Endothelial cell (in vitro differentiated cells): ENCODE data around the gene GZF1. TPM values are rescaled to one million over a fixed set of nuclear protein-coding genes. Genes with fewer than 3 reads are reported as not detected.

ENCODE experiments used
- DNase-seq: peaks from one replicate; pipeline ENCODE4 v3.0.0; 2021; ENCODE audit warnings: low spot score
- H3K27ac Mint-ChIP-seq: one replicate; pipeline ENCODE4 v1.8.0; 2021; ENCODE audit warnings: mixed read lengths, inconsistent platforms; ENCODE audit not compliant: unreplicated experiment
- H3K27me3 Mint-ChIP-seq: one replicate; pipeline ENCODE4 v1.8.0; 2021; ENCODE audit warnings: mild to moderate bottlenecking, moderate library complexity, mixed read lengths, inconsistent platforms; ENCODE audit not compliant: unreplicated experiment
- H3K36me3 Mint-ChIP-seq: one replicate; pipeline ENCODE4 v1.8.0; 2021; ENCODE audit warnings: mild to moderate bottlenecking, low read depth, mixed read lengths, inconsistent platforms; ENCODE audit not compliant: unreplicated experiment
- H3K4me1 Mint-ChIP-seq: one replicate; pipeline ENCODE4 v1.8.0; 2021; ENCODE audit warnings: mild to moderate bottlenecking, mixed read lengths, inconsistent platforms; ENCODE audit not compliant: unreplicated experiment
- H3K4me3 Mint-ChIP-seq: one replicate; pipeline ENCODE4 v1.8.0; 2021; ENCODE audit warnings: mild to moderate bottlenecking, mixed read lengths, inconsistent platforms; ENCODE audit not compliant: unreplicated experiment
- H3K9me3 Mint-ChIP-seq: one replicate; pipeline ENCODE4 v1.8.0; 2021; ENCODE audit warnings: mixed read lengths, inconsistent platforms; ENCODE audit not compliant: unreplicated experiment
- total RNA-seq: library from RNA; stranded (reverse); fragmentation: NEBNext Ultra II Directional; extraction: Animal tissue kit (Norgen Biotek cat#: 25700); gene quantifications from one replicate; pipeline ENCODE4 v1.2.1, GENCODE V29; 2021; ENCODE audit not compliant: unreplicated experiment
- TF ChIP-seq, protein P1 (sequence below): fragments of 200-600 bp; sonication (generic); IDR thresholded peaks from one replicate; pipeline ENCODE4 v1.5.0; 2021; ENCODE audit warnings: antibody characterized with exemption; ENCODE audit not compliant: unreplicated experiment

Gene GZF1
- total RNA-seq, 1 donor from 2014 or later = 9.6 TPM

DNA sequence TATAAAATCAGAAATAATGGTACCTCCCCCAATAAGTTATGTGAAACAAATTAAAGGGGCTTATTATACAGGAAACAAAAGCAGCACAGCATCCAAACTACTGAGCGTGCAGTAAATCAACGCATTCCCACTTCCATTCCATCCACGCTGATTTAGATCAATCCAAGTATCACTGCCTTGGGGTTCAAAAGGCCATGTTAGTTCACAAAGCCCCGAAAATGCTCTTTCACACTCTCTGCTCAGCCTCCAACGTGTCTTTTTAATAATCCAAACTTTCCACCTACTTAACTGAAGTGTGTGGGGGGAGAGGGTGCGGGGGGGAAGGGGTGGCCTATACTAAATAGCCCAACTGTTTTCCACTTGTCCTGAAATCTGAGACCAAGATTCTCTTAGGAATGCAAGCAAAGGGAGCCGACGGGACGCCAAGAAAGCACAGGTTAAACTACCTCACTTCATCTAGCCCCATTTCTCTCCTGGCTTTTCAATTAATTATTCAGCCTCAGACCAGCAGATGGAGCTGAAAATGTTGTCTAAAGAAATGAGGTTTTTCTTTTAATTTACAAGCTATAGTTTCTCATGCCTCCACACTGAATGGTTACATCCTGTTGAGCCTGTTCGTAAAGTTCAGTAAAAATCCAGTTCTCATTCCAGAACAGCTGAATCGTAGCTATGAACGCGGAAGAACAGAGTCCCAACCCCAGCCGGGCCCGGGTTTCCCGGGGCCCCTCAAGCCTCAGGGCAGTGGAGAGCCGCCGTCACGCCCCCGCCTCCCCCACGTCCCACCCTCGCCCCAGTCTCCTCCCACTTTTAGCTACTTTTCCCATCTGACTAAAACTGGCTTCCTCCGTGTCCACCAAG lies 12.4 kb upstream of the GZF1 start:
- TF ChIP-seq, protein P1, sequence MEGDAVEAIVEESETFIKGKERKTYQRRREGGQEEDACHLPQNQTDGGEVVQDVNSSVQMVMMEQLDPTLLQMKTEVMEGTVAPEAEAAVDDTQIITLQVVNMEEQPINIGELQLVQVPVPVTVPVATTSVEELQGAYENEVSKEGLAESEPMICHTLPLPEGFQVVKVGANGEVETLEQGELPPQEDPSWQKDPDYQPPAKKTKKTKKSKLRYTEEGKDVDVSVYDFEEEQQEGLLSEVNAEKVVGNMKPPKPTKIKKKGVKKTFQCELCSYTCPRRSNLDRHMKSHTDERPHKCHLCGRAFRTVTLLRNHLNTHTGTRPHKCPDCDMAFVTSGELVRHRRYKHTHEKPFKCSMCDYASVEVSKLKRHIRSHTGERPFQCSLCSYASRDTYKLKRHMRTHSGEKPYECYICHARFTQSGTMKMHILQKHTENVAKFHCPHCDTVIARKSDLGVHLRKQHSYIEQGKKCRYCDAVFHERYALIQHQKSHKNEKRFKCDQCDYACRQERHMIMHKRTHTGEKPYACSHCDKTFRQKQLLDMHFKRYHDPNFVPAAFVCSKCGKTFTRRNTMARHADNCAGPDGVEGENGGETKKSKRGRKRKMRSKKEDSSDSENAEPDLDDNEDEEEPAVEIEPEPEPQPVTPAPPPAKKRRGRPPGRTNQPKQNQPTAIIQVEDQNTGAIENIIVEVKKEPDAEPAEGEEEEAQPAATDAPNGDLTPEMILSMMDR = peak; percentile 21
- Mint-ChIP-seq H3K27me3 (peaks cover 2% of the 10 kb centered on the region), H3K9me3 (no peaks in the 10 kb centered on the region), H3K4me3 (peak overlapping the region; percentile 95), H3K36me3 (peaks cover 5% of the 10 kb centered on the region), H3K4me1 (peaks cover 20% of the 10 kb centered on the region), H3K27ac (peak overlapping the region; percentile 97)
- DNase-seq = no peak

DNA sequence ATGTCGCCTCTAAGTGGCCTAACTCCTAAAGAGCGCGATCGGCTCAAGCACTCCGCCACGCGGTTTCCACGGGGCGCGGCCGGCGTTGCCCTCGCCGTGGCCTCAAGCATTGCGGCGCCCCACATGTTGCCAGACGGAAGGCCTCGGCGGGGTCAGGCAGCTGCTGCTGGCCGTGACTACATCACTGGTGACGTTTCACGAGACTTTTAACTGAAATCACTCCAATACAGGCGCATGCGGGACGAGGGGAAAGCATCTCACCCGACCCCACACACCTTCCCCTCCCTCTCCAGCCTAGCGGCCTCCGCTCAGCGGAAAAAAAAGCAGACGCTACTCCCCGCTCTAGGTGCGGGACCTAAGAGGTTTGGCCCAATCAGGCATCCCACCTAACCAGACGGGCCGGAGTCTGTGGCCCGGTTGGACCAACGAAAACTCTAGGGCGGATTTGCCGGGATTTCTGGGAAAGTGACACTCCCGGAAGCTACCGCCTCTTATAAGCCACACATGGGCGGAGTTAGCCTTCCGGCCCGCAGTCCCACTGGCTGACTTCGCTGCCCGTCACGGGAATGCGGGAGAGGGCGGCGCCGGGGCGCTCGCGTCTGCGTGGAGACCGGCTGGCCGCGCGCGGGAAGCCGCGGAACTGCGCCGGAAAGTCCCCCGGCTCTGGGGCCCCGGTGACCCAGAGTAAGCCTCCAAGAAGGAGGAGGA lies 11.6 kb upstream of the GZF1 start, which contains the start of gene NXT1:
NXT1 (plus strand) TSS at position 596 of the 708 bp plus-strand sequence. CDS start 3,251 bp downstream, outside the sequence.
- peak; percentile 96 for DNase-seq
- TF ChIP-seq, protein P1 = no peak
- Mint-ChIP-seq H3K4me1 (peaks cover 20% of the 10 kb centered on the region), H3K9me3 (no peaks in the 10 kb centered on the region), H3K27me3 (peaks cover 2% of the 10 kb centered on the region), H3K27ac (peak within 1 kb of the TSS; percentile 97), H3K36me3 (peaks cover 11% of the 10 kb centered on the region), H3K4me3 (peak within 1 kb of the TSS; percentile 96)

DNA sequence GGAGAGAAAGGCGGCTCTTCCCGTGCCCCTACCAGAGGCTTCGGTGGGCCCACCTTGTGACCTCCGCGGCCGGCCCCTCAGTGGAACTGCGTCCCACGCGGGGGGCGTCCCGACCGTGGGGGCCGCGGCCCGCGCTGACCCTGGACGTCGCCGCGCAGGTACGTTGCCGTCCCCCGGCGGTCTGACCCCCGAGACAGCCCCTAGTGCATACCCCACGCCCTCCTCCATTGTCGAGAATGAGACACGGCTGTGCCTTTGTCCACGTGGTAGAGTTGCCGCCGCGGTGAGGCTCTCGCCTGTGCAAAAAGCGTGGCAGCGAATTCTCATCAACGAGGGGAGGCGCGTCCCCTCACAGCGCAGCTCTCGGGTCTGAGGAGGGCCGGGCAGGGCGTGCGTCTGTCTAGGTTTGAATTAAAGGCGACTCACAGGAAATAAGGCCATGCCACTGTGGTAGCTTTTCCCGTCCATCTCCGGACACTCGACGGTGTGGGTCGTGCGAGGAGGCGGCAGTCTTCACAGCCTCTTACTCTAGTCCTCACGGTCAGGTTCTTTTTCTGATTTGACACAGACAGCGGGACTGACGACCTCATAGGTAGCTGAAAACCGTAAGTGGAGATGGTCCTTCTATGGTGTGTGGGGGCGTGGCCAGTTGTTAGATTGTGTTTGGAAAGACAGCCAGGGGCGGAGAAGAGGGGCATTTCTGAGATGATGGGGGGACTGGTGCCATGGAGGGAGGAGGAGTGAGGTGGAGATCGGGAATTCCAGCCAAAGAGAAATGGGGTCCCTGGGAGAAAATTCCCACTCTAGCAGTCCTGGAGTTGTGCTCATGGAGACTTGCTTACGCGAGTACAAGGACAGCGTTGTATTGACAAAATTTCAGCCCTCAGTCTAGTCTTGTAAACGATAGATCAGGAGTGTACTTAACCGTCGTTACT lies 10.8 kb upstream of the GZF1 start:
- H3K9me3 Mint-ChIP-seq = no peaks in the 10 kb centered on the region
- peaks cover 23% of the 10 kb centered on the region for H3K4me1 Mint-ChIP-seq
- DNase-seq = peak; percentile 47
- TF ChIP-seq, protein P1 = no peak
- peak overlapping the region; percentile 96 for H3K4me3 Mint-ChIP-seq
- peaks cover 11% of the 10 kb centered on the region for H3K36me3 Mint-ChIP-seq
- H3K27ac Mint-ChIP-seq = peak overlapping the region; percentile 82
- H3K27me3 Mint-ChIP-seq = peaks cover 2% of the 10 kb centered on the region

DNA sequence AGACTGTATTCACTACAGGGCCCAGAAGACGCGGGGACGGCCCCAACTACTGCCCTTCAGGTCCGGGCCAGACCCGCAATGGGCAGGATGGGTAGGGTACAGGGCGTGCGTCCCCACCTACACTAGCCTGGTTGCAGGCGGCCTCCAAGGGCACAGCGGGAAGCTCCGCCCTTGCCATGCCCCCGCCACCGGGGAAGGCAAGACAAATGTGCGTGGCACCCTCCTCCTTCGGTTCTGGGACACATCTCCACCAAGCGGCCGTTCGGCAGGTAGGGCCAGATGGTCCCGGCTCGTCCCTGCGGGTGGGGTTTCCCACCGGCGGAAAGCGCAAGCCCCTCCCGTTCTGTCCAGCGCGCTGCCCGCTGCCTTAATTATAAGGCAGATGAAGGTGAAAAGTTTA lies 5.8 kb upstream of the GZF1 start:
- TF ChIP-seq, protein P1 = no peak
- Mint-ChIP-seq H3K36me3 (peaks cover 11% of the 10 kb centered on the region), H3K9me3 (no peaks in the 10 kb centered on the region), H3K4me1 (peaks cover 14% of the 10 kb centered on the region), H3K27me3 (no peaks in the 10 kb centered on the region), H3K27ac (no peak overlapping the region), H3K4me3 (no peak overlapping the region)
- DNase-seq = no peak
